GM12872 (cell line): Measurements from ENCODE around the gene MED13L.

Experiments
- CTCF ChIP-seq: IDR thresholded peaks from 3 replicates; pipeline ENCODE4 v1.5.1; 2011; ENCODE audit warnings: low read depth, mild to moderate bottlenecking, low read length, moderate library complexity; ENCODE audit not compliant: insufficient read depth

MED13L gene

DNA sequence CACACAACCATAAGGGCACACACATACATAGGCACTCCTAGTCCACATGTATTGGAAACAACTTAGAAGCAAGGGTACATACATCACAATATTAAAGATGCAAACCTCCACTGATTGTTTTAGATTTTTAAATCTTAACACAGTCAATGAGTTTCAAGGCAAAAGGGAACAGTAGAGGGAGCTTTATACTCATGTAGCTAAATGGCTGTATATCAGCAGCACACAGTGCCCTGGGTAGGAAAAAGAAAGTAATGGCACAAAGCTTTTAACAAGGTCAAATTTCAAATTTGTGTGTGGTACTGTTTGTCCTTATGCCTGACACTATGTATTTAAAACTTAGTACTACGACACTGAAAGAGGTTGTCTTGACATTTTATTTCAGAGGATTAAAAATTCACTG lies 262.0 kb downstream of the MED13L start:
- TF ChIP-seq CTCF: peak; percentile 42

- TF ChIP-seq CTCF: no peak
These were observed 264.7 kb downstream of the MED13L start for GRCh38 chr12:116012757-116013156.

DNA sequence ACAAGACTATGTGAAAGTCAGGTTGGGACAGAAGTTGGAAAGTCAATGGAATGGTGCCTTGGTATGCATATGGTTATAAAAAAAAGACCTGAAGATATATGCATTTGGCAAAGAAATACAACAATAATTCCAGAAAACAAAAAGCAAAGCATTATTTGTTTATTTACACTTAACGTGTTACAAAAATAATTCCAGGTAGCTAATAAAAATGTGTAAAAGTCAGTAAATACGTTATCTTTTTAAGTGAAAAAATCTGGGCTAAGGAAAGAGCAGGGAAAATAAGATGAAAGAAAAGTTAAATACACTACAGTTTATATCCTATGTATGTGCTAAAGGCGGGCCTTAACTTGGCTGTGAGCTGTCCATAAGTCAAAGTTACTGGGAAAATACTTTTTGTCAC lies 266.3 kb downstream of the MED13L start:
- TF ChIP-seq CTCF: no peak

GRCh38 chr12:116010467-116010866 lies 267.0 kb downstream of the MED13L start:
- TF ChIP-seq CTCF: no peak

DNA sequence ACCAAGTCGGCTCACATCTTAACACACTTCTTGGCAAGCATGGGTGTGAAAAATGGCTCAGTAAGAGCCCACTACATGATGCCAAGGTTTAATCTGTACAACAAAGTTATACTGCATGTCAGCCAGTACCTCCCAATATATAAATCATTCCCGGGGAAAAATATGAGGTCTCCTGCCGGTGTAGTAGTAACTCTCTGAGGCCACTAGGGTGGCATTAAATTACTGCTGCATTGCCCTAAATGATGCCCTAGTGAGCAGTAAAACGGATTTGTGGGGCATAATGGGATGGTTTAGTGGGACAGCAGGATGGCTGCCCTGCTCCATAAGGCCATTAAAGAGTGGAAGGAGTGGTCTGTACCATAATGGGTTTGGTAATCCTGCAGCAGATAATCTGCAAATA lies 267.7 kb downstream of the MED13L start:
- TF ChIP-seq CTCF: peak; percentile 41; the same call in 1 of the 3 replicates

GRCh38 chr12:116006141-116006540 lies 271.4 kb downstream of the MED13L start:
- no peak for TF ChIP-seq CTCF

DNA sequence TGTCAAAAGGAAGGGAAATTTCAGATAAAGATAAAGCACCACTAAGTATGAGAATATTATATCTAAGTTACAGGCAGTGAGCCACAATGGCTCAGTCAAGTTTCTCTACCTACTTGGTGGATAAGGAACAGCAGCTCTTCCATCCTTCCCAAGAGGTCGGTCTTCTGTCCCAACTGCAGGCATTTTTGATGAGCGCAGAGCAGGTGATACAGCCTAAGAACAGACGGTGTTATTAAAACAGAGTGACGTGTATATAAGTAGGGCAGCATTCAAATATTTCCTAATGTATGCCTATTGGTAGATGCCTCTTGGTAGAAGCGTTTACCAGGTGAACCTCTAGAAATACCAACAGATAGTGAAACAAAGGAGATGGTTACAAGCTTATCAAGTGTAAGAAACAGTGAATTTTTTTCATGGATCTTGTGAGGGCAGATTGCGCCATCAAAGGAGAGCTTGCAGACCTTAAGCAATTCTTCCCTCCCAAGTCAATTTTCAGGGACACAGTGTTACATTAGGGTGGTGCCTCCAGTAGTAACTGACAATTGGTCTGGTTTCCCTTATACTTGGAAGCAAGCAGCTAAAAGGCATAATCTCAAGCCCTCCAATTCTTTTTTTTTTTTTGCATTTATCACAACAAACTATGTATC lies 274.5 kb downstream of the MED13L start:
- no peak for TF ChIP-seq CTCF
